GM12892 (cell line): ENCODE results near the gene KITLG.

Experiments
- POLR2A ChIP-seq: IDR thresholded peaks from 2 replicates; pipeline ENCODE4 v1.6.1; 2011; ENCODE audit warnings: low read depth, low read length, control low read depth
- POLR2AphosphoS5 ChIP-seq: IDR thresholded peaks from 2 replicates; pipeline ENCODE4 v1.6.1; 2011; ENCODE audit warnings: low read depth, low read length, control low read depth
- TAF1 ChIP-seq: IDR thresholded peaks from 2 replicates; pipeline ENCODE4 v1.6.1; 2011; ENCODE audit warnings: low read depth, mild to moderate bottlenecking, control low read depth, low read length, borderline replicate concordance

DNA sequence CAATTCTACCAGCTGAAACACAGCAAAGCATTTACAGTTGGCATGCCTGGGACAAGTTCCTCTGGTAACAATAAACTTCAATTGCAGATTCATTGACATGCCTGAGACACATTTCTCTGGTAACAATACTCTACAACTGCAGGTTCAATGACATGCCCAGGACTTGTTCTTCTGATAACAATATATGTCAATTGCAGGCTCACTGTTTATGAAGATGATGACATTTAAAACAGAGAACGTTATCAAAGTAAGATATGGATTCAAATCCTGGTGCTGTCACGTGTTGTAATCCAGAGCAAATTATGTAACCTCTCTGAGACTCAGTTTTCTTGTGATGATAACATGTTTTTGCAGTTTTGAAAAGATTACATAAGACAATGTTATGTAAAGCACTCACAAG lies 20.5 kb downstream of the KITLG start:
- TF ChIP-seq TAF1 (no peak), POLR2AphosphoS5 (no peak), POLR2A (no peak)
